HG03432 (cell line): ENCODE results near the gene SYAP1.
"Not testable (repeated sequence)": the region's sequence is repeated elsewhere in the genome, so short reads cannot be mapped to it uniquely, and the experiment has no call there.

Experiments
- ATAC-seq: cut with Tn5 transposase; IDR thresholded peaks from one replicate; pipeline ENCODE4 v1.9.1; 2021; ENCODE audit warnings: mild to moderate bottlenecking, moderate library complexity; ENCODE audit not compliant: unreplicated experiment

The SYAP1 gene

DNA sequence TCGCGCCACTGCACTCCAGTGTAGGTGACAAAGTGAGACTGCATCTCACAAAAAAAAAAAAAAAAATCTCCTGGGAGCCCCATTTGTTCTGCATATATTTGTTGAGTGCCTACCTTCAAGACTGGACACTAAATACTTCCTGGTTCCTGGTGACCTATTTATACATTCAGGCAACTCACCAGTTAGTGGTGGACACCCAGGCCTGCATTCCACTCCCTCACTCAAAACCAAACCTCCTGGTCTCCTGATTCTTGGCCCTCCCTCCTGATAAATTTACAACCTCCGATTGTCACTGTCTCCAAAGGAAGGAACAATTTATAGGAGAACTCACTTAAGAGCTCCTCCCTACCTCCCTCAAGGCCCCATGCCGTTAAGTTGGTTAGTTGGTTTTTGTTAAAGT is 3.1 kb downstream of the SYAP1 start:
- ATAC-seq = no peak

DNA sequence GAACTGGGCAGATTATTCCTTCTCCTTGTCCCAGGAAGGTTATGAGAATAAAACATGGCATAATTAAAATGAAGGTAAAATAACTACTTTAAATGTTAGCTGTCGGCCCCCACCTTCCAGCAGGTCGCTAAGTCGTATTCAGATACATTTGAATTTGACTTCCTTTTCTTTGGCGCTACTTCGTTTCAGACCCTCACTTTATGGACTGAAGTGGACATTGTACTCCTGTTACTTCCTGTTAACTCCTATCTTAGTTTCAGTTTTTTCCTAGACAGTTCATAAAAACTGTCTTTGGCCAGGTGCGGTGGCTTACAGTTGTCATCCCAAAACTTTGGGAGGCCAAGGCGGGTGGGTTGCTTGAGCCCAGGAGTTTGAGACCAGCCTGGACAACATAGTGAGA is 5.7 kb downstream of the SYAP1 start:
- ATAC-seq = no peak

DNA sequence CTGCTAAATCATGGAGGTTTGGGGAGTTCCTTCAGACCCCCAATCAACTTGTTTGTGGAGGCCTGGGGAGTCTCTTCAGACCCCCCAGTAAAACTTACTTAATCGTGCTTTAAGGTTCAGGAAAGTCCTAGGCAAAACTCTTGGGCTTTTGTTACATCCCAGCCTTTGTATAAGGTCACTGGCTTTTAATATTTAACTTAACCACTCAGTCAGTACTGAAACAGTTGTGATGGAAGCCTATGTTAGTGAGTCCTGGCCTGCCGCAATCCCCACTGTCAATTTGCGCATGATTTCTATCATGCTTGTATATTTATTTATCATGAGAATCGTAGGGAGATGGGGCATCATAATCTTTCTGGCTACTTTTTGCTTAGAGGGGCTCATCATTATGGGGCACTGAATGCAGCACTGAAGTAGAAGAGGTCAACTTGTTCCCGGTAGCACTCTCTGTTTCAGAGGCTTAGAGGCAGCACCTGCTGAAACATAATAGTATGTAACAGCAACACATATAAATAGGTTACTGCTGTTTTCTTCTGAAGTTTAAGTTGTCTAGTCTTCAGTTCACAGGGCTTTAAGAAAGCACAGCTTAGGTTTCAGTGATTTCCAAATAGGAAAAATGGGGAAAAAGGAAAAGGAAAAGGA is 7.1 kb downstream of the SYAP1 start:
- not testable (repeated sequence) for ATAC-seq

DNA sequence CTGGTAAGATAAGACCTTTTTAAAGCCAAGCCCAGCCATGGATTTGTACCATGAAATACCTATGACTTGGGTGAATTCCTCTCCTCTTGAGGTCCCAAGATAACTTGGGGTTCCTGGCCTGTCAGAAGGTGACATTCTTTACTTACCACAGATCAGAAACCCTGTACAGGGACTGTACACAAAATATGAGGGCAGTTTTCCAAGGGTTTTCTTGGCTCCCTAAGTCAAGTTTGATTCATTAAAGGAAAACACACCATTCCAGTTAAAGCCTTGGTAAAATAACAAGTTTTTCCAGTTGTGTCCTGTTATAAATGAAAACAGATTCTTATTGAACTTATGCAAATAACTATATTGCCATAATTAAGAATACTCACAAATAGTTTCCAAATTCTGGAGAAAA is 8.2 kb downstream of the SYAP1 start:
- ATAC-seq = no peak

DNA sequence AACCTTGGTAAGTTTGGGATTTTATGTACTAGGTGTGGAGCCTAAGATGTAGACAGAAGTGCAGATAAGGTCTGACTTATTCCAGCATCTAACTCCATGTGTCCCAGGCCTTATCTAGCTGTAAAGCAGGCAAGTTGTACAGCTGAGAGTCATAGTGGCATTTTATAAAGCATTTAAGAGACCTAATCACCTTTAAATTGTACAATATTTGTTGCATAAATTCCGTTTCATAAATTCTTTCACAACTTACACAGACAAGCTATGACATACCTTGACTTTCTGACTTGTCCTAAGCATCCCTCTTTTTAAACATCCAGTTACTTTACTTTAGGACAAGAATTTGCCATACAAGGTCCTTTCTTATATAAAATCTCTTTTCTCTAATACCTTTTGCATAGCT is 11.0 kb downstream of the SYAP1 start:
- ATAC-seq = no peak

DNA sequence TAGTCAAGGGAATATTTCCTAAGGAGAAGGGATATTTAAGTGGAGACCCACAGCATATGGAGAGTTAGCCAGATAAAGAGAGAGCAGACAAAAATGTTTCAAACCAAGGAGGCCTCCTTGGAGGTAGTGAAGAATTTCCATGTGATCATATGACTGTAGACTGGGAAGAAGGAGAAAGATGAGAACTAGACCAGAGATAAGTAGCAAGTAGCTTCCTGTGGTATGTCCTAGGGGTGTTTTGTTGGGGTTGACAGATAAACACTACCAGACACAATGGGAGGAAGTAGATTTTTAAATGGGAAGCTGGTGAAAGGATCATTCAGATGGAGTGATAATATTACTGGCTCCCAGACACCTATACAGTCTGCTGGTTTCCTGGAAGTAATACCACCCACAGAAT is 13.6 kb downstream of the SYAP1 start:
- ATAC-seq = no peak

DNA sequence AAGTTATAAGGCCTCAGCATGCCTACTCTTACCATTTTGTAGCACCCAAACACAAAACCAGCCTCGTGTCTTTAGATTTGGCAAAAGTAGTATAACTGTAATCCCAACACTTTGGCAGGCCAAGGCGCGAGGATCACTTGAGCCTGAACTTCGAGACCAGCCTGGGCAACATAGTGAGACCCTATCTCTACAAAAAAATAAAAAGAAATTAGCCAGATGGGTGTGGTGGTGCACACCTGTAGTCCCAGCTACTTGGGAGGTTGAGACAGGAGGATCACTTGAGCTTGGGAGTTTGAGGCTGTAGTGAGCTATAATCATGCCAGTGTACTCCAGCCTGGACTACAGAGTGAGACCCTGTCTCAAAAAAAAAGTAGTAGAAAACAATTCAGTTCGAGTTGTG is 17.6 kb downstream of the SYAP1 start:
- ATAC-seq = no peak

DNA sequence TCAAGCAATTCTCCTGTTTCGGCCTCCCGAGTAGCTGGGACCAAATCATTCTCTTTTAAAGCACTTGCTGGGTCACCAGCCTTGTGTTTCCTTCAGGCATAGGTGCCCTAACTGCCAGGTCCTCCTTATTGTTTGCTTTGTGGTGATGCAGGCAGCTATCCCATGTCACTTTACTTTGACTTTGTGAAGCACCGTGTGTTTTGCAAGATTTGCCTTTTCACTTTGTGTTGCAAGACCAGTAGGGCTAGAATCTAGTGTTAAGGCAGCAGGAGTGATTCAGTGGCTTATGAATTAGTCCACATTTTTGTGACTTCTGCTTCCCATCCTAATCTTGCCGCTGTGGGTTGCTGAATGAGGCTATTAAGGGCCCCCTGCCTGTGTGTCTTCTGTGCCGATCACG is 20.2 kb downstream of the SYAP1 start:
- no peak for ATAC-seq

DNA sequence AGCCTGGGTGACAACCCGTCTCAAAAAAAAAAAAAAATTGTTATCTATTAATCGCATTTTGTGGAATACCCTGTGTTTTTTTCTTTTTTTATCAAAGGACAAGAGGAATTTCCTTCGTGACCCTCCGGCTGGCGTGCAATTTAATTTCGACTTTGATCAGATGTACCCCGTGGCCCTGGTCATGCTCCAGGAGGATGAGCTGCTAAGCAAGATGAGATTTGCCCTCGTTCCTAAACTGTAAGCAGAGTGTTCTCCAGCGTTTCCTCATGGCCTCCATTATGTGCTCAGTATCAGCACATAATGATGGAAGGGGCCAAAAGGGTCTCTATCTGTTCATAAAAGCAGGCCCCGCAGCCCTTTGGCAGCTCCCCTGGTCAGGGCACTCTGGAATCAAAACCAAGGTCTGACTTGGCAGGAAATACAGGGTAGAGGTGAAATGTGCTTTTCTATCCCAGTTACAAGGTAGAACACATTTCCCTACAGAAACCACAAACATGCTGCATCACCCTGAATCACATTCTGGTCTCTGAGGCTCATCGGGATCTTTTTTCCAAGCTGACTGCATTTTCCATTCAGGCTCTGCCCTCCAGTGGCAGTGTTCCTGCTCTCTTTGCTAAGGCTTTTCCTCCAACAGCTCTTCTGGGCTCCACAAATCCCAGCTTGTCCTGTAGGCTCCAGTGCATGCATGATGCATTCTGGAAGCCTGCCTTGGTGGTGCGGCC is 24.4 kb downstream of the SYAP1 start:
- no peak for ATAC-seq

DNA sequence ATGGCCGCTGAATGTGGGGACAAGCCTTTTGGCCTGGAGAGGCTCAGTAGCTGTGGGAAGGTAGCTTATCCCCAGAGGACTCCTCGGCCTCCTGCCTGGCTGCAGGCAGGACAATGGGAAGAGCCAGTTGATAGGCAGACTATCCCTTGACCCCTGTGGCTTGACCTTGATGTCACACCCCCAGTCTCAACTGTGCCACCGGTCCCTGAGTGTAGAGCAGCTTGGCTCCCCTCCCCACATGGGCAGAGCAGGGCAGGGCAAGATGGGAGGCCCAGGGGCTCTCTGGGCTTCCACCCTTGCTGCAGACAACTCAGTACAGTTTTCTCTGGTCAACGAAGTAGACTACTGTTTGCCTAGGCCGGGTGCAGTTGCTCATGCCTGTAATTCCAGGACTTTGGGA is 25.7 kb downstream of the SYAP1 start:
- no peak for ATAC-seq

DNA sequence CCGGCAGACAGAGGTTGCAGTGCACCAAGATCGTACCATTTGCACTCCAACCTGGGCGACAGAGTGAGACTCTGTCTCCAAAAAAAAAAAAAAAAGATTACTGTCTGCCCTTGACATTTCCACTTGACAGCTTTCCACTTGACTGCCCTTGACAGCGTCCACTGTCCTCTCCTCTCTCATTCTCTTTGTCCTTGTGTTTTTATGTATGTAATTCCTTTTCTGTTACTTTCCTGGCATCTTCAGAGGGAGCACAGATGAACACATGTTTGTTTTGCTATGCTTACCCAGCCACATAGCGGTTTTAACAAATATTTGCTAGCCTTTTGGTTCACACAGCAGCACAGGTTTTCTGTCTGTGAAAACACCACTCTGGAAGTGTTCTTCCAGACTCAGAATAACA is 26.2 kb downstream of the SYAP1 start:
- no peak for ATAC-seq

DNA sequence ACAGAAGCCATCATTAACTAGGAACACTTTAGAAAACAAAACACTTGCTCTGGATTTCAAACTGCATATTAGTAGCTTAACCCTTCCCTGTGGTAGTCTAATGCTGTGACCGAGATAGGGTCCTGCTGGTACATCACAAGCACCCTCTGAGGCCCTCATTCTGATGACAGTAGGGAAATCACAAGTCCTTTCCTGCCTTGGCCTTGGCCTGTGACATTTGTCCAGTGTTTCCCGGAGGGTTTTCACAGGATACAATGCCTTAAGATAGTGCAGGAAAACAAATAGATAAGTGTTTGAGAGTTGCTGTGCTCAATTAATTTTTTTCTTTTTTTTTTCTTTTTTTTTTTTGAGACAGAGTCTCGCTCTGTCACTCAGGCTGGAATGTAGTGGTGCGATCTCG is 29.0 kb downstream of the SYAP1 start:
- no peak for ATAC-seq

DNA sequence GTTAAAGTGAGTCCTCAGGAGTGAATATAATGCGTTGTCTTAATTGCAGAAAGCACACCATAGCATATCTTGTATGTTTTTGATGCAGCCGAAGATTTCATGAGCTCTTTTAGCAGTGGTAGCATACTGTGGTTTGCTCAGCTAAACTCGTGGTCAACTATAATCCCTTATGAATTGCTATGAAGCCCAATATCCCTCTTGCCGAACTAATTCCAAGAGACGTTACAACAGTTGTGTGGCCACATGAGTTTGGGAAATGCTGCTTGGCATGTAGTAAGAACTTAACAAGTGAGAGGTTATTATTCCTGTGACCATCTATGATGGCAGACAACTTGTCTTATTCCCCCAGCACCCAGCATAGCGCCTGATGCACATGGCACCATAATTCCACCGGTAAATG is 30.7 kb downstream of the SYAP1 start:
- no peak for ATAC-seq

DNA sequence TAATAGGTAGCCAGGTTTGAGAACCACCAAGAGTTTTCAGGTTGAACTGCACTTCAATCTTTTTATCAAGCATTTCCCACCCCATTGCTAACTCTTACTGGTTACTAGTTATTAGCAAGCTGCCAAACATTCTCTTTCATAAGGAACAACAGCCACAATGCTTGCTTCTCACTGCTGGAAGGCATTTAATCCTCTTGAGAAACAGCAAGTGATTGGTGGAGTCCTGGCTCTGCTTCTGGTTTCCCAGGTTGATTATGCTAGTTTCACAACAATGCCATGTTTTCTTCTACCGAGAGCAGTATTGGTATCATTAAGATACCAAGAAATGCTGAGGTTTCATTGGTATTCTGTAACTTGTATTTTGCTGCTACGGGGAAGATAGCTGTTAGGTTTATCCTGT is 34.6 kb downstream of the SYAP1 start:
- no peak for ATAC-seq

DNA sequence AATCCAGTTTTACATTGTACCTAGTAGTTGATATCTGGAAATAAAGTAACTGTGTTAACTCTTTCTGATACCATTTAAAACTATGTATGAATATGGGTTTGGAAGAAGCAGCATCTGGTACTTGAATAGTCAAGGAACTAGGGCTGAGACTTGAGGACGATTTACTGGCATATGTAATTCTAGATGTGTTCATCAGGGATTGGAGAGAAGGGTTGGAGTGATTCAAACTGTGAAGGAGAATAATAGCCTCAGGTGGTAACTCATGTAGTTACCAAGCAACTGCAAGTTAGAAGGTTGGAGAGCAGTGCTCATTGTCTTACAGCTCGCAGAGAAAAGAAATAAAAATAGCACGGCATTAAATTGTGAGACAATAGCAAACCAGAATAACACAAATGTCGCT is 37.3 kb downstream of the SYAP1 start:
- no peak for ATAC-seq

DNA sequence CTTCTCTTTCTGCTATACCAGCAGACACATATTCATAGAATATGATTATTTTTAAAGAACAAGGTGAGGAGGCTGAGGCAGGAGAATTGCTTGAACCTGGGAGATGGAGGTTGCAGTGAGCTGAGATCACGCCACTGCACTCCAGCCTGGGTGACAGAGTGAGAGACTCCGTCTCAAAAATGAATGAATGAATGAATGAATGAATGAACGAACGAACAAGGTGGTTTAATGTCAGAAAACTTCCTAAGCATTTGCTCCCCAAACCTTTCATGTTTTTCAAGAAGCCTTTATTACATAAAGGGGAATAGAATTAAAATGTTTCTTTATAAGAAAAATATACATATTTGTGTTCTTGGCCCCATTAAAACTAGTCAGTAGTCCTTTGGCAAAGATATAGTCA is 42.1 kb downstream of the SYAP1 start:
- ATAC-seq = not testable (repeated sequence)

DNA sequence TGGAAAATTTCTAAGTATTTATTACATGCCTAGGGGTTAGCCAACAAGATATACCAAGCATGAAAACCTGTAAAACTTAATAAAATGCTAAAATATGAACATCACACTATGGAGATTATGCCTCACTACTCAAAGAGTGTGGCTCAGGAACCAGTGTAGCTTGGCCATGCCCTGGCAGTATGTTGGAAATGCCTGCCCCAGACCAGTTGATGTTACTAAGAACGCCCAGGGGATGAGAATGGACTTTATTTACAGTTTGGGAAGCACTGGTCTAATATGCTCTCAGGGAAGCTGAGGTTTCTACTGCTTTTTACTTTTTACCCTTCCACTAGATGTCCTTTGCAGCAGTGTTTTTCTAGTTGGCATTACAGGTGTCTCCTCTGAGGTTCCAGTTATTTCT is 43.2 kb downstream of the SYAP1 start:
- ATAC-seq = no peak

DNA sequence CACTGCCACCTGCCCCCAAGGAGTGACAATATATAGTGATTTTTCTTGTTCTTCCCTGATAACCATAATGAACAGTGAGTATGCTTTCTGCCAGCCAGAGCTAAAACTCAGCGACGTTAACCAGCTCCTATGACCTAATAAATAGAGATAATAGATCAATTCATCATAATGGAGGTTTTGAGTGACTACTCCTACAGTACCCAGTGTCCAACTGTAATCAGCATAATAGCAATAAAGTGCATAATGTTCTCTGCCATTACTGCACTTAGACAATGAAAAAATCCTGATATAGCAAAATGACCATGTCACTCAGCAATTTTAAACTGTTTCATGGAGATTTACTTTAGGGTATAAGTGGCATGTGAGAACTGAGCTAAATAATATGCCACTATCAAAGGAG is 46.2 kb downstream of the SYAP1 start:
- no peak for ATAC-seq

DNA sequence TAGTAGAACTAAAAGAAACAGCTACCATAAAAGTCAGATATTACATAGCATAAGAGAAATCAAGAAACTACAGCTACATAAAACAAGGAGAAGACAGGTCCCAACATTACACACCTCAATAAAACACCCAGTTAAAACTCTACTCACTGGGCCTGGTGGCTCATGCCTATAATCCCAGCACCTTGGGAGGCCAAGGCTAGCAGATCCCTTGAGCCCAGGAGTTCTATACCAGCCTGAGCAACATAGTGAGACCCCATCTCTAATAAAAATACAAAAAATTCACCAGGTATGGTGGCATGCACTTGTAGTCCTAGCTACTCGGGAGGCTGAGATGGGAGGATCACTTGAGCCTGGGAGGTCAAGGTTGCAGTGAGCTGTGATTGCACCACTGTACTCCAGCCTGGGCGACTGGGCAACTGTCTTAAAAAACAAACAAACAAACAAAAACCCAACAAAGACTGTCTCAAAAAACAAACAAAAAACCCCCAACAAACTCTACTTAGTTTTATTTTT is 51.6 kb downstream of the SYAP1 start:
- no peak for ATAC-seq

DNA sequence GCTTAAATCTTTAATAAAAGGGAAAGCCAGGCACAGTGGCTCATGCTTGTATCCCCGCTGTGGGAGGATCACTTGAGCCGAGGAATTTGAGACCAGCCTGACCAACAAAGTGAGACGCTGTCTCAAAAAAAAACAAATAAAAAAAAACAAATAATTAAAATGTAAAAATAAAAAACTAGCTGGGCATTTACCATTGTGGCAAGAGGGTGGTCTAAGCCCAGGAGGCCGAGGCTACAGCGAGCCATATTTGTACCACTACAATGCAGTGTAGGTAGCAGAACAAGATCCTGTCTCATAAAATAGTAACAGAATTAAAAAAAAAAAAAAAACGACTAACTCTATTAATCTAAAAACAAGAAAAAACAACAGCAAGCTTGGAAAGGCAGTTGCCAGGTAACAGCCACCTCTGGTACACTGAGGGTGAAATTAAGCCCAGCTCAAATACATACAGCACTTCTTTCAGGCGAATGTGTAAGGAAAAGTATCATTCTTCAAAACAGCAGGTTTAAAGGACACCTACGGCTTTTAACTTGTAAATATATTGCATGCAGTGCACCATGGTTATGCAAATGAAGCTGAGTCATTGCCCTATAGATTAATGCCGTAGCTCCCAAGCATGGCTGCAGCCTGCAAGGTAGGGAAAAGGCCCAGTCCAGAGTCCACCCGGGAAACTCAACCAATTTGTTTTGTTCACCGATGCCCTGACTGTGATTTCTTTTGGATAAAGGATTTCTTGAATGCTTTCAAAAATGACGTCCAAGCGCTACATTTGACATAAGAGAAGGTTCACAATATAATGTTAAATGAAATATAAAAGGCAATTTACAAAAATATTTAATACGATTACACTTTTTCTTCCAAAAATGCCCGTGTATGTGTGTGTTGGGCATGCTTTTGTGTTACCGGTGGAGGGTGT is 52.3 kb downstream of the SYAP1 start:
- ATAC-seq = no peak

DNA sequence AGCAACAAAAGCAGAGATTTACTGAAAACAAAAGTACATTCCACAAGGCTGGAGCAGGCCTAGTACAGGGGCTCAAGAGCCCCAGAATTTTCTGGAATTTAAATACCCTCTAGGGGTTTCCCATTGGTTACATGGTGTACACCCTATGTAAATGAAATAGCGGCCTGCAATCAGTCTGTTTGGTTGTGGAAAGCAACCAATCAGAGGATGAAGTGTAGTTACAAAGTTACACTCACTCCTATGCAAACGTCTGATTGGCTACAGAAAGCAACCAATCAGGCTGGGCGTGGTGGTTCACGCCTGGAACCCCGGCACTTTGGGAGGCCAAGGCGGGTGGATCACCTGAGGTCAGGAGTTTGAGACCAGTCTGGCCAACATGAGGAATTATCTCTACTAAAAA is 53.0 kb downstream of the SYAP1 start:
- no peak for ATAC-seq

DNA sequence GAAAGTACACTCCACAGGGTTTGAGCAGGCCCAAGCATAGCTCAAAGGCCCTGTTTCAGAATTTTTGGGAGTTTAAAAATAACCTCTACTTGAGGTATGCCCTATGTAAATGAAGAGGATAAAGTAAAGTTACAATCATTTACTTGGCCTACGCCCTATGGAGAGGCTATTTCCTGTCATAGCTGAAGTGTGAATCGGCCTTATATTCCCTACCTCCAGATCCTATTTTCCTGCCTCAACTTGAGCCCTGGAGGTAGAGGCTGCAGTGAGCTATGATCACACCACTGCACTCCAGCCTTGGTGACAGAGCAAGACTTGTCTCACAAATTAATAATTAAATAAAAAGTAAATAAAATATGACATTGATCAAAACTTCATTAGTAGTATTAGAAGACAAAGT is 55.3 kb downstream of the SYAP1 start:
- no peak for ATAC-seq
